ENCODE data around the gene CCND1.

Gene CCND1

GRCh38 chr11:69663326-69663725 lies 22.4 kb downstream of the CCND1 start:
- Mint-ChIP-seq H3K36me3 (ENCODE audit: insufficient read depth) (peaks cover 23% of the 10 kb centered on the region), H3K9me3 (no peaks in the 10 kb centered on the region), H3K4me1 (peaks cover 6% of the 10 kb centered on the region), H3K4me3 (no peak overlapping the region), H3K27ac (ENCODE audit: low read depth) (no peak overlapping the region), H3K27me3 (no peaks in the 10 kb centered on the region)
- no peak for ATAC-seq (replicated peaks; ENCODE audit: extremely low read depth, poor library complexity, severe bottlenecking)
- DNase-seq (ENCODE audit: low spot score in 2 of 2) = no peak

GRCh38 chr11:69664103-69664775 lies 23.3 kb downstream of the CCND1 start:
- Mint-ChIP-seq H3K4me3 (no peak overlapping the region), H3K36me3 (ENCODE audit: insufficient read depth) (peaks cover 24% of the 10 kb centered on the region), H3K27ac (ENCODE audit: low read depth) (no peak overlapping the region), H3K27me3 (no peaks in the 10 kb centered on the region), H3K9me3 (no peaks in the 10 kb centered on the region), H3K4me1 (peaks cover 6% of the 10 kb centered on the region)
- no peak for ATAC-seq (replicated peaks; ENCODE audit: extremely low read depth, poor library complexity, severe bottlenecking)
- no peak for DNase-seq (ENCODE audit: low spot score in 2 of 2)

GRCh38 chr11:69664901-69665300 lies 23.9 kb downstream of the CCND1 start:
- Mint-ChIP-seq H3K4me3 (no peak overlapping the region), H3K4me1 (peaks cover 6% of the 10 kb centered on the region), H3K36me3 (ENCODE audit: insufficient read depth) (peaks cover 24% of the 10 kb centered on the region), H3K27ac (ENCODE audit: low read depth) (no peak overlapping the region), H3K27me3 (no peaks in the 10 kb centered on the region), H3K9me3 (no peaks in the 10 kb centered on the region)
- DNase-seq (ENCODE audit: low spot score in 2 of 2) (no peak), ATAC-seq (replicated peaks; ENCODE audit: extremely low read depth, poor library complexity, severe bottlenecking) (no peak)

GRCh38 chr11:69665669-69666068 lies 24.7 kb downstream of the CCND1 start:
- DNase-seq (ENCODE audit: low spot score in 2 of 2) (no peak), ATAC-seq (replicated peaks; ENCODE audit: extremely low read depth, poor library complexity, severe bottlenecking) (no peak)
- H3K27ac Mint-ChIP-seq (ENCODE audit: low read depth) = no peak overlapping the region
- peaks cover 27% of the 10 kb centered on the region for H3K36me3 Mint-ChIP-seq (ENCODE audit: insufficient read depth)
- peaks cover 12% of the 10 kb centered on the region for H3K4me1 Mint-ChIP-seq
- H3K9me3 Mint-ChIP-seq = no peaks in the 10 kb centered on the region
- H3K4me3 Mint-ChIP-seq = no peak overlapping the region
- no peaks in the 10 kb centered on the region for H3K27me3 Mint-ChIP-seq

GRCh38 chr11:69666261-69666660 lies 25.3 kb downstream of the CCND1 start:
- Mint-ChIP-seq H3K27ac (ENCODE audit: low read depth) (no peak overlapping the region), H3K4me1 (peaks cover 12% of the 10 kb centered on the region), H3K27me3 (no peaks in the 10 kb centered on the region), H3K4me3 (no peak overlapping the region), H3K9me3 (no peaks in the 10 kb centered on the region), H3K36me3 (ENCODE audit: insufficient read depth) (peaks cover 27% of the 10 kb centered on the region)
- ATAC-seq (replicated peaks; ENCODE audit: extremely low read depth, poor library complexity, severe bottlenecking) (no peak), DNase-seq (ENCODE audit: low spot score in 2 of 2) (no peak)

- no peak overlapping the region for H3K4me3 Mint-ChIP-seq
- no peaks in the 10 kb centered on the region for H3K9me3 Mint-ChIP-seq
- peaks cover 16% of the 10 kb centered on the region for H3K4me1 Mint-ChIP-seq
- H3K27ac Mint-ChIP-seq (ENCODE audit: low read depth) = peak overlapping the region; percentile 35
- peaks cover 27% of the 10 kb centered on the region for H3K36me3 Mint-ChIP-seq (ENCODE audit: insufficient read depth)
- no peak for ATAC-seq (replicated peaks; ENCODE audit: extremely low read depth, poor library complexity, severe bottlenecking)
- H3K27me3 Mint-ChIP-seq = no peaks in the 10 kb centered on the region
- no peak for DNase-seq (ENCODE audit: low spot score in 2 of 2)
Measured at GRCh38 chr11:69666752-69667536, 26.0 kb downstream of the CCND1 start.

GRCh38 chr11:69667619-69668604 lies 27.0 kb downstream of the CCND1 start:
- H3K27ac Mint-ChIP-seq (ENCODE audit: low read depth) = peak overlapping the region; percentile 35
- no peak for ATAC-seq (replicated peaks; ENCODE audit: extremely low read depth, poor library complexity, severe bottlenecking)
- no peak for DNase-seq (ENCODE audit: low spot score in 2 of 2)
- peaks cover 27% of the 10 kb centered on the region for H3K36me3 Mint-ChIP-seq (ENCODE audit: insufficient read depth)
- no peak overlapping the region for H3K4me3 Mint-ChIP-seq
- H3K4me1 Mint-ChIP-seq = peaks cover 20% of the 10 kb centered on the region
- no peaks in the 10 kb centered on the region for H3K27me3 Mint-ChIP-seq
- H3K9me3 Mint-ChIP-seq = no peaks in the 10 kb centered on the region

GRCh38 chr11:69669486-69669885 lies 28.5 kb downstream of the CCND1 start:
- H3K9me3 Mint-ChIP-seq = no peaks in the 10 kb centered on the region
- DNase-seq (ENCODE audit: low spot score in 2 of 2) (no peak), ATAC-seq (replicated peaks; ENCODE audit: extremely low read depth, poor library complexity, severe bottlenecking) (no peak)
- H3K4me1 Mint-ChIP-seq = peaks cover 30% of the 10 kb centered on the region
- H3K4me3 Mint-ChIP-seq = no peak overlapping the region
- no peak overlapping the region for H3K27ac Mint-ChIP-seq (ENCODE audit: low read depth)
- no peaks in the 10 kb centered on the region for H3K27me3 Mint-ChIP-seq
- peaks cover 28% of the 10 kb centered on the region for H3K36me3 Mint-ChIP-seq (ENCODE audit: insufficient read depth)

- peaks cover 29% of the 10 kb centered on the region for H3K36me3 Mint-ChIP-seq (ENCODE audit: insufficient read depth)
- ATAC-seq (replicated peaks; ENCODE audit: extremely low read depth, poor library complexity, severe bottlenecking) = no peak
- no peak overlapping the region for H3K27ac Mint-ChIP-seq (ENCODE audit: low read depth)
- DNase-seq (ENCODE audit: low spot score in 2 of 2) = peak; percentile 25 to 36
- no peaks in the 10 kb centered on the region for H3K27me3 Mint-ChIP-seq
- H3K4me1 Mint-ChIP-seq = peaks cover 36% of the 10 kb centered on the region
- H3K4me3 Mint-ChIP-seq = no peak overlapping the region
- H3K9me3 Mint-ChIP-seq = no peaks in the 10 kb centered on the region
Measured at GRCh38 chr11:69670158-69670845, 29.3 kb downstream of the CCND1 start.

GRCh38 chr11:69671734-69672465 lies 30.9 kb downstream of the CCND1 start:
- Mint-ChIP-seq H3K4me1 (peaks cover 39% of the 10 kb centered on the region), H3K4me3 (no peak overlapping the region), H3K36me3 (ENCODE audit: insufficient read depth) (peaks cover 31% of the 10 kb centered on the region), H3K27me3 (no peaks in the 10 kb centered on the region), H3K9me3 (no peaks in the 10 kb centered on the region), H3K27ac (ENCODE audit: low read depth) (no peak overlapping the region)
- no peak for ATAC-seq (replicated peaks; ENCODE audit: extremely low read depth, poor library complexity, severe bottlenecking)
- DNase-seq (ENCODE audit: low spot score in 2 of 2) = no peak

- ATAC-seq (replicated peaks; ENCODE audit: extremely low read depth, poor library complexity, severe bottlenecking) (no peak), DNase-seq (ENCODE audit: low spot score in 2 of 2) (no peak)
- Mint-ChIP-seq H3K36me3 (ENCODE audit: insufficient read depth) (peaks cover 21% of the 10 kb centered on the region), H3K9me3 (no peaks in the 10 kb centered on the region), H3K27me3 (no peaks in the 10 kb centered on the region), H3K4me1 (peaks cover 33% of the 10 kb centered on the region), H3K4me3 (peak overlapping the region; percentile 97), H3K27ac (ENCODE audit: low read depth) (peak overlapping the region; percentile 93)
Measured at GRCh38 chr11:69674267-69674885, 33.4 kb downstream of the CCND1 start.
